ENCODE measurements around the gene DOCK2.

GRCh38 chr5:170038241-170038640 lies 401.2 kb downstream of the DOCK2 start:
- TF ChIP-seq CTCF (IDR thresholded peaks at IDR 0.05): no peak
- no peak for TF ChIP-seq POLR2A (IDR thresholded peaks at IDR 0.05)
- no peak for TF ChIP-seq EP300 (IDR thresholded peaks at IDR 0.05)
